ENCODE measurements around the gene KRTAP5-2.

The KRTAP5-2 gene

GRCh38 chr11:1555713-1556153, 42.4 kb downstream of the KRTAP5-2 start:
- no peak for DNase-seq

DNA sequence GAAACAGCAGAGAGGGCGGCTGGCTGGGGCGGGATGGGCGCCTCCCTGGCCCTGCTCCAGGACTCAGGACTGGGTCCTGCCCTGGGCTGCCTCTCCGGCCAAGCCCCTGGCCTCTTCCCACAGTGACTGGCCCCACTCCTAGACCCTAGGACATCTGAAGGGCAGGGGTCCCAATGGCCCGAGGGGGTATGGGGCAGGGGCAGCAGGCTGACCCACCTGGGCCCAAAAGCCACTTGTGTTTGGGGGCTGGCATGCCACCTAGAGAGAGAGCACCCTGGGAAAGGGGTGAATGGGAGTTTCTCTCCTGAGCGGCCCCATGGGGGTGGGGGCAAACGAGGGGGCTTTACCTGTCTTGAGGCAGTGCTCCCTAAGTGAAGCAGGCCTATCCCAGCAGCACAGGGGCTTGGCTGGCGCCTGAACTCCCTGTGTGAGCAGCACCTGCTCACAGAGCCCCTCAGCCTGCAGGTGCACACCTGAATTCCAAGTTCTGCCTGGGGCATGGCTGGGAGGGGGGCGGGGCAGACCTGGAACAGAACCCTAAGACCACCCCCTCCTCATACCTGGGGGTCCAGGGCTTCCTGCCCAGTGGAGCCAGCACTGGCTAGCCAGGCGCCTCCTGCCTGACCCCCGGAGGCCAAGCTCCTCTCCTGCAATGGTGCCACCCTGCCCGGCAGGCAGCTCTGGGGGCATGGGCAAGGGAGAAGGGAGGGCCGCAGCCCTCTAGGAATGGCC, 42.9 kb downstream of the KRTAP5-2 start:
- no peak for DNase-seq

DNA sequence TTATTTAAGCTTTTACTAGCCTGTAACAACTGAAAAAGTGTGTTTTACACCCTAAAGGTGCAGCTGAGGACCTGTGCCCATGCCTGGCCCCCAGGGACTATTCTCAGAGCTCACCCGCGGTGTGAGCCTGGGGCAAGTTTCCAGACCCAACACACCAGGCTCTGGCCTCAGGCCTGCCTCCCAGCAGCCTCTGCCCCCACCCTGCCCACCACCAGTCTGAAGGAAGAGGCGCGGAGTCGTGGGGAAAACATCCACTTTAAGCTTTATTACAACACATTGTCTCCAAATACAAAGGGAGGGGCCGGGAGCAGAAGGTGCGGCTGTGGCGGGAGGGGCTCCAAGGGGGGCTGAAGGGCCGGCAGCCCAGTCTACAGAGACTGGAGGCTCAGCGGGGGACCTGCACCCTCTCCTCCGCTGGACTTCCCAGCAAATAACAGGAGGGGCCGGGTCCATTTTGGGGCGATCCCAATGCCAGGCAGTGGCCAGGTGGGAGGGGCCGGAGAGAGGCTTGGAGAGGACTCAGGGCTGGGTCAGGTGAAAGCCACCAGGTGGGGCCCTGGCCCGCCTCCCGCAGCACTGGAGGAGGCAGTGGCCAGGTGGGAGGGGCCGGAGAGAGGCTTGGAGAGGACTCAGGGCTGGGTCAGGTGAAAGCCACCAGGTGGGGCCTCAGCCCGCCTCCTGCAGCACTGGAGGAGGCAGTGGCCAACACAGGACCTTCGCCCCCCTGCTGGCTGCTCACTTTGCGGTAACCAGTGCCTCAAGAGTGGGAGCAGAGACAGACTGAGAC, 44.1 kb downstream of the KRTAP5-2 start:
- no peak for DNase-seq

GRCh38 chr11:1549338-1550330, 48.5 kb downstream of the KRTAP5-2 start:
- no peak for DNase-seq

GRCh38 chr11:1548221-1549070, 49.6 kb downstream of the KRTAP5-2 start:
- peak; percentile 15 to 45 (median 38) for DNase-seq

GRCh38 chr11:1547467-1548098, 50.5 kb downstream of the KRTAP5-2 start:
- DNase-seq: peak in 1 of 4 experiments; percentile 6
